ENCODE results near the gene ATP8B4.

The ATP8B4 gene

GRCh38 chr15:49990835-49991545 lies 128.0 kb downstream of the ATP8B4 start:
- no peak overlapping the region for H3K4me3 ChIP-seq (ENCODE audit: low read length)
- H3K4me1 ChIP-seq (ENCODE audit: insufficient read depth, low read length) = no peaks in the 10 kb centered on the region
- H3K36me3 ChIP-seq (ENCODE audit: insufficient read depth, low read length) = no peaks in the 10 kb centered on the region
- no peaks in the 10 kb centered on the region for H3K9me3 ChIP-seq (ENCODE audit: insufficient read depth, low read depth, low read length)
- no peaks in the 10 kb centered on the region for H3K27me3 ChIP-seq (ENCODE audit: insufficient read depth, low read length)
- WGBS = 92% methylated on average over 6 of the region's 6 CpGs
- H3K9ac ChIP-seq (ENCODE audit: low read depth, low read length) = no peak overlapping the region
- no peak overlapping the region for H3K27ac ChIP-seq (ENCODE audit: low read depth, low read length)

GRCh38 chr15:49989498-49989897 lies 129.5 kb downstream of the ATP8B4 start:
- Histone ChIP-seq H3K27ac (ENCODE audit: low read depth, low read length) (no peak overlapping the region), H3K36me3 (ENCODE audit: insufficient read depth, low read length) (no peaks in the 10 kb centered on the region), H3K9ac (ENCODE audit: low read depth, low read length) (no peak overlapping the region), H3K4me1 (ENCODE audit: insufficient read depth, low read length) (peaks cover 4% of the 10 kb centered on the region; the same call in 1 of the 2 replicates), H3K9me3 (ENCODE audit: insufficient read depth, low read depth, low read length) (no peaks in the 10 kb centered on the region), H3K4me3 (ENCODE audit: low read length) (no peak overlapping the region), H3K27me3 (ENCODE audit: insufficient read depth, low read length) (no peaks in the 10 kb centered on the region)
- 95% methylated on average over 3 of the region's 3 CpGs for WGBS

- 83% methylated on average over 2 of the region's 2 CpGs for WGBS
- H3K27ac ChIP-seq (ENCODE audit: low read depth, low read length) = no peak overlapping the region
Measured at GRCh38 chr15:49988766-49989165, 130.3 kb downstream of the ATP8B4 start.

GRCh38 chr15:49987896-49988295 lies 131.1 kb downstream of the ATP8B4 start:
- Histone ChIP-seq H3K27me3 (ENCODE audit: insufficient read depth, low read length) (no peaks in the 10 kb centered on the region), H3K9me3 (ENCODE audit: insufficient read depth, low read depth, low read length) (no peaks in the 10 kb centered on the region), H3K36me3 (ENCODE audit: insufficient read depth, low read length) (no peaks in the 10 kb centered on the region), H3K4me1 (ENCODE audit: insufficient read depth, low read length) (peaks cover 4% of the 10 kb centered on the region; the same call in 1 of the 2 replicates), H3K27ac (ENCODE audit: low read depth, low read length) (no peak overlapping the region), H3K9ac (ENCODE audit: low read depth, low read length) (no peak overlapping the region), H3K4me3 (ENCODE audit: low read length) (no peak overlapping the region)
- WGBS = 96% methylated on average over 3 of the region's 3 CpGs

More at GRCh38 chr15:49988766-49989165, 130.3 kb downstream of the ATP8B4 start:
- Histone ChIP-seq H3K4me1 (ENCODE audit: insufficient read depth, low read length) (peaks cover 4% of the 10 kb centered on the region; the same call in 1 of the 2 replicates), H3K36me3 (ENCODE audit: insufficient read depth, low read length) (no peaks in the 10 kb centered on the region), H3K27me3 (ENCODE audit: insufficient read depth, low read length) (no peaks in the 10 kb centered on the region), H3K9ac (ENCODE audit: low read depth, low read length) (no peak overlapping the region), H3K9me3 (ENCODE audit: insufficient read depth, low read depth, low read length) (no peaks in the 10 kb centered on the region), H3K4me3 (ENCODE audit: low read length) (no peak overlapping the region)

- peaks cover 4% of the 10 kb centered on the region; the same call in 1 of the 2 replicates for H3K4me1 ChIP-seq (ENCODE audit: insufficient read depth, low read length)
- no peaks in the 10 kb centered on the region for H3K9me3 ChIP-seq (ENCODE audit: insufficient read depth, low read depth, low read length)
- no peak overlapping the region for H3K4me3 ChIP-seq (ENCODE audit: low read length)
- H3K9ac ChIP-seq (ENCODE audit: low read depth, low read length) = no peak overlapping the region
- WGBS = 92% methylated on average over 3 of the region's 3 CpGs
- H3K27me3 ChIP-seq (ENCODE audit: insufficient read depth, low read length) = no peaks in the 10 kb centered on the region
- no peaks in the 10 kb centered on the region for H3K36me3 ChIP-seq (ENCODE audit: insufficient read depth, low read length)
- H3K27ac ChIP-seq (ENCODE audit: low read depth, low read length) = no peak overlapping the region
Measured at GRCh38 chr15:49987198-49987785, 131.7 kb downstream of the ATP8B4 start.

GRCh38 chr15:49986326-49986725 lies 132.7 kb downstream of the ATP8B4 start:
- Histone ChIP-seq H3K9me3 (ENCODE audit: insufficient read depth, low read depth, low read length) (no peaks in the 10 kb centered on the region), H3K36me3 (ENCODE audit: insufficient read depth, low read length) (no peaks in the 10 kb centered on the region), H3K27me3 (ENCODE audit: insufficient read depth, low read length) (no peaks in the 10 kb centered on the region), H3K27ac (ENCODE audit: low read depth, low read length) (no peak overlapping the region), H3K4me1 (ENCODE audit: insufficient read depth, low read length) (peaks cover 4% of the 10 kb centered on the region; the same call in 1 of the 2 replicates), H3K4me3 (ENCODE audit: low read length) (no peak overlapping the region), H3K9ac (ENCODE audit: low read depth, low read length) (no peak overlapping the region)
- WGBS = 79% methylated on average over 3 of the region's 3 CpGs

- 79% methylated on average over 4 of the region's 4 CpGs for WGBS
Measured at GRCh38 chr15:49985463-49985862, 133.6 kb downstream of the ATP8B4 start.

GRCh38 chr15:49984436-49984835 lies 134.6 kb downstream of the ATP8B4 start:
- Histone ChIP-seq H3K4me3 (ENCODE audit: low read length) (no peak overlapping the region), H3K4me1 (ENCODE audit: insufficient read depth, low read length) (peaks cover 4% of the 10 kb centered on the region; the same call in 1 of the 2 replicates), H3K27me3 (ENCODE audit: insufficient read depth, low read length) (no peaks in the 10 kb centered on the region), H3K9ac (ENCODE audit: low read depth, low read length) (no peak overlapping the region), H3K27ac (ENCODE audit: low read depth, low read length) (no peak overlapping the region), H3K9me3 (ENCODE audit: insufficient read depth, low read depth, low read length) (no peaks in the 10 kb centered on the region), H3K36me3 (ENCODE audit: insufficient read depth, low read length) (no peaks in the 10 kb centered on the region)
- WGBS = 77% methylated on average over 1 of the region's 2 CpGs

More at GRCh38 chr15:49985463-49985862, 133.6 kb downstream of the ATP8B4 start:
- H3K9ac ChIP-seq (ENCODE audit: low read depth, low read length) = no peak overlapping the region
- no peak overlapping the region for H3K4me3 ChIP-seq (ENCODE audit: low read length)
- no peak overlapping the region for H3K27ac ChIP-seq (ENCODE audit: low read depth, low read length)
- peaks cover 4% of the 10 kb centered on the region; the same call in 1 of the 2 replicates for H3K4me1 ChIP-seq (ENCODE audit: insufficient read depth, low read length)
- no peaks in the 10 kb centered on the region for H3K9me3 ChIP-seq (ENCODE audit: insufficient read depth, low read depth, low read length)
- no peaks in the 10 kb centered on the region for H3K36me3 ChIP-seq (ENCODE audit: insufficient read depth, low read length)
- no peaks in the 10 kb centered on the region for H3K27me3 ChIP-seq (ENCODE audit: insufficient read depth, low read length)

- WGBS = 90% methylated on average over 3 of the region's 3 CpGs
- H3K4me1 ChIP-seq (ENCODE audit: insufficient read depth, low read length) = peaks cover 4% of the 10 kb centered on the region; the same call in 1 of the 2 replicates
Measured at GRCh38 chr15:49982584-49982983, 136.4 kb downstream of the ATP8B4 start.

GRCh38 chr15:49979705-49980382 lies 139.2 kb downstream of the ATP8B4 start:
- Histone ChIP-seq H3K27me3 (ENCODE audit: insufficient read depth, low read length) (no peaks in the 10 kb centered on the region), H3K4me3 (ENCODE audit: low read length) (no peak overlapping the region), H3K4me1 (ENCODE audit: insufficient read depth, low read length) (peaks cover 3% of the 10 kb centered on the region; the same call in 1 of the 2 replicates), H3K9me3 (ENCODE audit: insufficient read depth, low read depth, low read length) (no peaks in the 10 kb centered on the region), H3K36me3 (ENCODE audit: insufficient read depth, low read length) (no peaks in the 10 kb centered on the region), H3K9ac (ENCODE audit: low read depth, low read length) (no peak overlapping the region), H3K27ac (ENCODE audit: low read depth, low read length) (no peak overlapping the region)
- WGBS = 93% methylated on average over 2 of the region's 2 CpGs

More at GRCh38 chr15:49982584-49982983, 136.4 kb downstream of the ATP8B4 start:
- Histone ChIP-seq H3K4me3 (ENCODE audit: low read length) (no peak overlapping the region), H3K9ac (ENCODE audit: low read depth, low read length) (no peak overlapping the region), H3K27ac (ENCODE audit: low read depth, low read length) (no peak overlapping the region), H3K36me3 (ENCODE audit: insufficient read depth, low read length) (no peaks in the 10 kb centered on the region), H3K27me3 (ENCODE audit: insufficient read depth, low read length) (no peaks in the 10 kb centered on the region), H3K9me3 (ENCODE audit: insufficient read depth, low read depth, low read length) (no peaks in the 10 kb centered on the region)

GRCh38 chr15:49978121-49978520 lies 140.9 kb downstream of the ATP8B4 start:
- H3K36me3 ChIP-seq (ENCODE audit: insufficient read depth, low read length) = no peaks in the 10 kb centered on the region
- no peaks in the 10 kb centered on the region for H3K9me3 ChIP-seq (ENCODE audit: insufficient read depth, low read depth, low read length)
- H3K27ac ChIP-seq (ENCODE audit: low read depth, low read length) = no peak overlapping the region
- H3K27me3 ChIP-seq (ENCODE audit: insufficient read depth, low read length) = no peaks in the 10 kb centered on the region
- H3K4me1 ChIP-seq (ENCODE audit: insufficient read depth, low read length) = no peaks in the 10 kb centered on the region
- no peak overlapping the region for H3K4me3 ChIP-seq (ENCODE audit: low read length)
- 58% methylated on average over 2 of the region's 2 CpGs for WGBS
- H3K9ac ChIP-seq (ENCODE audit: low read depth, low read length) = no peak overlapping the region

Measured in HUES64 (cell line).